Pericardium fibroblast (primary cell): Measurements from ENCODE around the gene NLRP14. TPM values are rescaled to one million over a fixed set of nuclear protein-coding genes. Genes with fewer than 3 reads are reported as not detected.

Experiments
- total RNA-seq: library from RNA; depleted of rRNA; stranded (reverse); fragments of >200 nt; gene quantifications from 2 replicates; pipeline ENCODE4 v1.2.3, GENCODE V29; 2015

Gene NLRP14
- not detected in 2 replicates for total RNA-seq

DNA sequence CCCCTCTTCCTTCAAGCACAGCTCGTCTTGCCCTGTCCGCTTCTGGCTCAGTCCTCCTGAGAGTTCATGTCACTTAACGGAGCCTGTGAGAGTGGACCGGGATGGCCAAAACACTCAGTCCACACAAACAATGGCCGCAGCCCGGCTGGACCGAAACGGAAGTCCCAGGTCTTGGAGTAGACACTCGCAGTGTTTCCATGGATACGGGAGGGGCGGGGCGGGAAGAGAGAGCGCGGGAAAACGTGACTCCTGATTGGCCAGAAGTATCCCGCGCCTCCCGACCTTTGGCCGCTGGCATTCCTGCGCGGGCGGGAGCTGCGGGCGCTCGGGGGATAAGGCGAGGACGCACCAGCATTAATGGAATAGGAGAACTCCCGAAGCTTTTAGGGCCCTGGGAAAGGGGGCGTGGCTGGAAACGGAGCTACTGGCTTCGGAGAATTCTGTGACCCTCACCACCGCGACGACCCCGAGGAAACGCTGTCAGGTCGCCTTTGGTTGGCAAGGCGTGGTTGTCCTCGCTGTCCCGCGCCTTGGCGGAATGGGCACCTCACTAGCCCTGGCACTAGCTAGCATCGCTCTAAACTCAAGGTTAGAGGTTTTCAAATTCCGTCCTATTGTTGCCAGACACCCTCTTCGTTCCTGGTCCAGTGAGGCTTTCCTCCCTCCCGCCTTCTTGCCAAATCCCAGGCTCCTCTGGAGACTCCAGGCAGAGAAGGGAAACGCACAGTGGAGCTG lies at the start of gene NLRP14, which contains the start of gene ZNF214:
TSS of gene NLRP14 (plus strand) at position 297 of the 735 bp plus-strand sequence. CDS start 18,108 bp downstream, outside the sequence.
TSS of gene ZNF214 (minus strand) at position 164 of the 735 bp plus-strand sequence. CDS start 17,511 bp downstream, outside the sequence.

DNA sequence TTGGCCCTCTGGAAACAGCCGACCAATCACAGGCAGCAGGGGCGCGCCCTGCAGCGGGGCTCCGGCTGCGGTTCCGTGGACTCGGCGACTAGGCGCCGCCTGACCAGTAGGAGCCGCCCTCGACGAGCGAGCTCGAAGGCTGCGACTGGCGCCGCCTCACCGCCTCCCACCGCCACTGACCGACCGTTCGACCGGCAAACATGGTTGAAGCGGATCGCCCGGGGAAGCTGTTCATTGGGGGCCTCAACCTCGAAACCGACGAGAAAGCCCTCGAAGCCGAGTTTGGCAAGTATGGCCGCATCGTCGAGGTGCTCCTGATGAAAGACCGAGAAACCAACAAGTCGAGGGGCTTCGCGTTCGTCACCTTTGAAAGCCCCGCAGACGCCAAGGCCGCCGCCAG lies 68.6 kb downstream of the NLRP14 start, which contains the start of gene RBMXL2:
TSS of gene RBMXL2 (plus strand) at position 78 of the 400 bp plus-strand sequence. CDS start at position 201, 123 bp downstream.

Other genes with a start within 250 kb of the NLRP14 start
- not detected in 2 replicates for gene OR2AG2, start 248.5 kb upstream of the NLRP14 start, total RNA-seq
- gene OR2AG1, start 237.5 kb upstream of the NLRP14 start, total RNA-seq: not detected in 2 replicates
- not detected in 2 replicates for gene OR6A2, start 220.8 kb upstream of the NLRP14 start, total RNA-seq
- gene OR10A5, start 174.8 kb upstream of the NLRP14 start, total RNA-seq: not detected in 2 replicates
- gene OR10A2, start 157.4 kb upstream of the NLRP14 start, total RNA-seq: not detected in 2 replicates
- not detected in 2 replicates for gene OR10A4, start 143.9 kb upstream of the NLRP14 start, total RNA-seq
- 3.1 TPM in 1 of 2 replicates, not detected in the other for gene OR2D2, start 128.0 kb upstream of the NLRP14 start, total RNA-seq
- gene OR2D3, start 99.5 kb upstream of the NLRP14 start, total RNA-seq: not detected in 2 replicates
- 1.5 and 2.5 TPM in 2 replicates for gene ZNF215, start 94.1 kb upstream of the NLRP14 start, total RNA-seq
- gene ZNF214, start 133 bp upstream of the NLRP14 start, total RNA-seq: 0.70 and 2.0 TPM in 2 replicates
- gene RBMXL2, start 68.5 kb downstream of the NLRP14 start, total RNA-seq: not detected in 2 replicates
- not detected in 2 replicates for gene SYT9, start 231.4 kb downstream of the NLRP14 start, total RNA-seq